Activated CD4-positive, alpha-beta T cell treated with anti-CD3 and anti-CD28 coated beads for 48 hours (primary cell): ENCODE measurements around the gene G6PC1.
"Not testable (repeated sequence)": the region's sequence is repeated elsewhere in the genome, so short reads cannot be mapped to it uniquely, and the experiment has no call there.

Experiments
- DNase-seq: peaks from one replicate; pipeline ENCODE4 v3.0.0-alpha.2; 2020

G6PC1 gene

DNA sequence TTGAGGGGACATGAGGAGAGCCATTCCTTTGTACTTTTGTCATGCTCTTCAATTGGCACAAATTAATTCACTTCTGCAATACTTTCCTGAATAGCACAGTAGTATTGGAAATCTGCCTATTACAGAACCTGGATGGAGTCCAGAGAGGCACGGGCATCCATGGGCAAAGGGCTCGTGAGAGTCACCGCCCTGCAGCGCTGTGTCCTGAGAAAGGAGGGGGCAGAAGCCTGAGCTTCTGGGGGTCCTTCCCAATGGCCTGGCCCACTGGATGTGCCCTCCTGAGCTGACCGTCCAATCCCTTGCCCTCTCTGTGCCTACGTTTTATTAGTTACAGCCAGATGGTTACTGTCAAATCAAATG, 3.5 kb downstream of the G6PC1 start:
- no peak for DNase-seq

- no peak for DNase-seq
Measured at GRCh38 chr17:42906772-42907446, 6.3 kb downstream of the G6PC1 start.

- no peak for DNase-seq
Measured at GRCh38 chr17:42908872-42909700, 8.5 kb downstream of the G6PC1 start.

- DNase-seq = no peak
Measured at GRCh38 chr17:42913522-42913921, 12.9 kb downstream of the G6PC1 start.

GRCh38 chr17:42913981-42914617, 13.5 kb downstream of the G6PC1 start:
- DNase-seq = no peak

DNA sequence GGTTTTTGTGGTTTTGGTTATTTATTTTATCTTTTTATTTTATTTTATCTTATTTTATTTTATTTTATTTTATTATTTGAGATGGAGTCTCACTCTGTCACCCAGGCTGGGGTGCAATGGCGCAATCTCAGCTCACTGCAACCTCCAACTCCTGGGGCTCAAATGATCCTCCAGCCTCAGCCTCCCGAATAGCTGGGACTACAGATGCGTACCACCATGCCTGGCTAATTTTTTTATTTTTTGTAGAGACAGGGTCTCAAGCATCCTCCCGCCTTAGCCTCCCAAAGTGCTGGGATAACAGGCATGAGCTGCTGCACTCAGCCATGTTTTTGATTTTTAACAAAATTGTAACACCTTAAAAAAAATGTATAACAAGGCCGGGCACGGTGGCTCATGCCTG, 14.7 kb downstream of the G6PC1 start:
- not testable (repeated sequence) for DNase-seq

- not testable (repeated sequence) for DNase-seq
Measured at GRCh38 chr17:42916388-42917235, 16.0 kb downstream of the G6PC1 start.

DNA sequence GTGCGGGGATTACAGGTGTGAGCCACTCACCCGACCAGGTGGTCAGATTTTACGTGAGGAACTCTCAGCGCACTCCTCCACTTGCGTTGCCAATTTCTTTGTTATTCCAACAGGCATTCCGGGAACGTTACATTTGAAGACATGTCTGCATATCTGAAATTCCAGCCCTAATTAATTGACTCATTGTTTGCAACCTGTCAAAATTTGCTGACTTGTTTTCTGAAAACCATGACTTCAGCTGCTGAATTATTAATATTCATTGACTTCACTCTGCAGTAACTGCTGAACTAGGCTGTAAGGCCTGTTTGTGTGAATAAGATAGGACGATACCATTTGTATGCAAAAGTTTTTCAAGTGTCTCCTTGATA, 16.6 kb downstream of the G6PC1 start:
- DNase-seq = no peak

GRCh38 chr17:42918902-42919521, 18.4 kb downstream of the G6PC1 start:
- no peak for DNase-seq

DNA sequence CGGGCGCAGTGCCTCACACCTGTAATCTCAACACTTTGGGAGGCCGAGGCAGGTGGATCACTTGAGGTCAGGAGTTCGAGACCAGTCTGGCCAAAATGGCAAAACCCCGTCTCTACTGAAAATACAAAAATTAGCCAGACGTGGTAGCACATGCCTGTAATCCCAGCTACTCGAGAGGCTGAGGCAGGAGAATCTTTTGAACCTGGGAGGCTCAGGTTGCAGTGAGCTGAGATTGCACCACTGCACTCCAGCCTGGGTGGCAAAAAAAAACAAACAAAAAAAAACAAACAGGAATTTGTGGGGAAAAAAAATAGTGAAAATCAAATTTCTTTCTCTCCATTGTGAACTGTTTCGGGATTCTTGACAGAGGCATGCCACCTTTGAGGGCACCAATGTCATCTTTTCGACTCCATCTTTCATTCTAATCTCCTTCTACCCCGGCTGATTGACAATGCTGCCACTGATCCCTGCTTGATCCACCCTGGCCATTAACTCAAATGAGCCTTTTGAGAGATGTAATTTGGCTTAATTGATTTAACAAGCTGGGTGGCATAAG, 19.0 kb downstream of the G6PC1 start:
- not testable (repeated sequence) for DNase-seq

GRCh38 chr17:42920106-42920900, 19.7 kb downstream of the G6PC1 start:
- no peak for DNase-seq

DNA sequence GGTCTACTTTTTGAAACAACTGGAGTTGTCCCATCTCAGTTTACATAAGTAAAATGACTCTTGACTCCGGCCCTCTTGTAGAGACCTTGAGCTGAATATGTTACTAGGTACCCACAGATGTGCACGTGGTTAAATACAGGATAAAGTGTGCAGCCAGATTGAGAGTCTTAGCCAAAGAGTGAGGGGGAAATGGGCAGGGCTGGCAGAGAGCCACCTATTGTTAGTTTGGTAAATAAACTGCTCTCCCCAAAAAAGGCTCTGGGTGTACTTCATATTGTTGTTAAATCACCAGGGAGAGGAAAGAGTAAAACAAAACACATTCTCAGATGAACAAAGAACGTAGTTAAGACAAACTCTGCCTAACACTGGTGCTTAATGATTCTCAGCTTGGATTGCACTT, 20.3 kb downstream of the G6PC1 start:
- no peak for DNase-seq

- no peak for DNase-seq
Measured at GRCh38 chr17:42922294-42922693, 21.7 kb downstream of the G6PC1 start.

DNA sequence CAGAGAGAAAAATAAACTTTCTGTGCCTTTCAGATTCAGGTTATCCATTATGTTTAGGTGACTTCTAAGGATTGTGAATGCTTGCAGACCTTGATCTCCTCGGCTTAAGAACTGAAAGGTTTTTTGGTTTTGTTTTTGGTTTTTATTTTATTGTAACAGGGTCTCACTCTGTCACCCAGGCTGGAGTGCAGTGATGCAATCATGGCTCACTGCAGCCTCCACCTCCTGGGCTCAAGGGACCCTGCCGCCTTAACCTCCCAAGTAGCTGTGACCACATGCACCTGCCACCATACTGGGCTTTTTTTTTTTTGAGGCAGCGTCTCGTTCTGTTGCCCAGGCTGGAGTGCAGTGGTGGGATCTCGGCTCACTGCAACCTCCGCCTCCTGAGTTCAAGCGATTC, 22.9 kb downstream of the G6PC1 start:
- DNase-seq = not testable (repeated sequence)

GRCh38 chr17:42924891-42925290, 24.3 kb downstream of the G6PC1 start:
- DNase-seq = no peak

- DNase-seq = peak; percentile 62
Measured at GRCh38 chr17:42928714-42929496, 28.3 kb downstream of the G6PC1 start.

DNA sequence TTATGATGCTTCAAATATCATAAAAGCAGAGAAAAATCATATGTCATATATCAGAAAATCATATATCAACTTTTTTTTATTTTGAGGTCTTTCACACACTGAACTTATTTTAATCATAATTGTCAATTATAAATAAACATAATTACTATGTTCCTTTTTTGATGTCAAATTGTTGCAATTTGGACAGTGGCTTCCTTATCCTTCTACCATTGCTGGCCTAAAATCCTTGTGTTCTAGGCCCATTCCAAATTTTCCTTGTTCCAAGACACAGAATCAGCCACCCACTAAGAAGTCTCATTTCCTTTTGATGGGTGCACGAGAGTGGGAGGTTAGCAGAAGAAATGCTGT, 28.9 kb downstream of the G6PC1 start:
- no peak for DNase-seq

- peak; percentile 40 for DNase-seq
Measured at GRCh38 chr17:42937712-42938596, 37.4 kb downstream of the G6PC1 start.

DNA sequence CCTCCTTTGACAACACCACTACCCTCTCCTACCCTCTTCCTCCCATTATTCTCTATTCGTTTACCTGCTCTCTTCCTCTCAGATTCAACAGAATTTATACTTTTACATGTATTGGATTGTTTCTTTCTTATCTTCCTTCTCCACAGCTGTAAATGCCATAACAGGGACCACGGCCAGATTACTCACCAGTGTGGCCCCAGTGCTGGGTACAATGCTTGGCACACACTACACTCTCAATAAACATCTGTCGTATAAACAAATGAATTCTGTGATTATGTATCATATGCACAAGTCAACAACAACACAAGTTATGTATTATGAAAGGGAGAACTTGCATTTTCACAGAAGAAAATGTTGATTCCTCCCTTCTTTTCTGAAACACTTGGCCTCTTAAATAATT, 43.6 kb downstream of the G6PC1 start:
- DNase-seq = no peak

DNA sequence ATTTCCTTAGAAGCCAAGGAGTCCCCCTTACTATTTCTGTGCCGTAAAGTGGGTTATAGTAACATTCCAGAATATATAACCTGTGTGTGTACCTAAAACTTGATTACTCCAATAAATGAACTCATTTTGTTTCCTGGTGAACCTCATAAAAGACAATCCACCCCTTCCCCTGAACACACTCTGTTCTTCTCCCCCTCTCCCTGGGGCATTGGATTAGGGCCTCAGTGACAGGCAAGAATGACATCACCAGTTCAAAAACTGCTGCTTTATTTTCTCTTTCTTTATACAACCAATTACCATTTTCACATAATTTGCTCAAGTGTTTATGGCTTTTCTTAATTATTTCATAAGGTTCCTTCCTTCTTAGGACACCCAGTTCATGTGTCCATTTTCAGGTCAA, 46.2 kb downstream of the G6PC1 start:
- DNase-seq = no peak
